SK-N-DZ (cell line): ENCODE results near the gene TMC1.
"Not testable (repeated sequence)": the region's sequence is repeated elsewhere in the genome, so short reads cannot be mapped to it uniquely, and the experiment has no call there.

Source experiments
- DNase-seq: peaks from one replicate; pipeline ENCODE4 v3.0.0-alpha.2; 2015; ENCODE audit warnings: low spot score

The TMC1 gene

GRCh38 chr9:72755836-72756235, 234.4 kb downstream of the TMC1 start:
- DNase-seq: no peak

GRCh38 chr9:72758944-72759343, 237.5 kb downstream of the TMC1 start:
- no peak for DNase-seq

- DNase-seq: no peak
These were observed 241.6 kb downstream of the TMC1 start for GRCh38 chr9:72763022-72763421.

- no peak for DNase-seq
These were observed 248.1 kb downstream of the TMC1 start for GRCh38 chr9:72769546-72769945.

GRCh38 chr9:72772661-72773060, 251.3 kb downstream of the TMC1 start:
- no peak for DNase-seq

GRCh38 chr9:72773570-72773969, 252.2 kb downstream of the TMC1 start:
- DNase-seq: no peak

GRCh38 chr9:72775570-72775969, 254.2 kb downstream of the TMC1 start:
- no peak for DNase-seq

- DNase-seq: no peak
These were observed 258.2 kb downstream of the TMC1 start for GRCh38 chr9:72779614-72780013.

- DNase-seq: no peak
These were observed 265.5 kb downstream of the TMC1 start for GRCh38 chr9:72786948-72787347.

GRCh38 chr9:72788966-72789735, 267.7 kb downstream of the TMC1 start:
- no peak for DNase-seq

GRCh38 chr9:72789885-72790284, 268.5 kb downstream of the TMC1 start:
- DNase-seq: no peak

- DNase-seq: no peak
These were observed 269.6 kb downstream of the TMC1 start for GRCh38 chr9:72790989-72791388.

GRCh38 chr9:72791436-72791835, 270.0 kb downstream of the TMC1 start:
- DNase-seq: no peak

GRCh38 chr9:72794946-72795345, 273.5 kb downstream of the TMC1 start:
- DNase-seq: no peak

GRCh38 chr9:72800328-72800994, 279.1 kb downstream of the TMC1 start:
- no peak for DNase-seq

- no peak for DNase-seq
These were observed 283.8 kb downstream of the TMC1 start for GRCh38 chr9:72805238-72805637.

- not testable (repeated sequence) for DNase-seq
These were observed 285.0 kb downstream of the TMC1 start for GRCh38 chr9:72806313-72806809.

GRCh38 chr9:72807765-72808445, 286.5 kb downstream of the TMC1 start:
- DNase-seq: no peak

- no peak for DNase-seq
These were observed 287.0 kb downstream of the TMC1 start for GRCh38 chr9:72808446-72808768.

GRCh38 chr9:72809586-72809985, 288.2 kb downstream of the TMC1 start:
- DNase-seq: no peak

- no peak for DNase-seq
These were observed 291.2 kb downstream of the TMC1 start for GRCh38 chr9:72812559-72813111.

- no peak for DNase-seq
These were observed 292.1 kb downstream of the TMC1 start for GRCh38 chr9:72813544-72813943.
